Calu3 (cell line): ENCODE data around the gene GIN1. TPM values are rescaled to one million over a fixed set of nuclear protein-coding genes. Genes with fewer than 3 reads are reported as not detected.

Experiments
- BruUV-seq: library from RNA; stranded (reverse); fragments of 400-500 nt; replicated peaks from 2 replicates; lab custom pipeline; 2021; lab: Mats Ljungman, UMichigan
- CTCF ChIA-PET: fragments of 300-600 bp; sonication (Branson Sonifier 250); formaldehyde crosslinking; loops from one replicate; lab custom pipeline; 2022; ENCODE audit warnings: antibody characterized with exemption; lab: Charles Lee
- DNase-seq: peaks from one replicate; pipeline ENCODE4 v3.0.0; 2022
- H3K27ac Mint-ChIP-seq: one replicate; pipeline ENCODE4 v1.8.0; 2022; ENCODE audit warnings: mixed read lengths; ENCODE audit not compliant: unreplicated experiment
- H3K27me3 Mint-ChIP-seq: one replicate; pipeline ENCODE4 v1.8.0; 2022; ENCODE audit warnings: mixed read lengths; ENCODE audit not compliant: unreplicated experiment
- H3K36me3 Mint-ChIP-seq: one replicate; pipeline ENCODE4 v1.8.0; 2022; ENCODE audit warnings: mild to moderate bottlenecking, moderate library complexity, mixed read lengths; ENCODE audit not compliant: insufficient read depth, unreplicated experiment
- H3K4me1 Mint-ChIP-seq: one replicate; pipeline ENCODE4 v1.8.0; 2022; ENCODE audit warnings: mild to moderate bottlenecking, low read depth, mixed read lengths; ENCODE audit not compliant: unreplicated experiment
- H3K4me3 Mint-ChIP-seq: one replicate; pipeline ENCODE4 v1.8.0; 2022; ENCODE audit warnings: mild to moderate bottlenecking, low read depth, moderate library complexity, mixed read lengths; ENCODE audit not compliant: unreplicated experiment
- H3K9me3 Mint-ChIP-seq: one replicate; pipeline ENCODE4 v1.8.0; 2022; ENCODE audit warnings: low read depth, mixed read lengths; ENCODE audit not compliant: unreplicated experiment
- intact Hi-C: fragments of 100-400 bp; cut with micrococcal nuclease; formaldehyde crosslinking; loops from one replicate; pipeline ENCODE4 v1.10.0; 2022; ENCODE audit not compliant: unreplicated experiment
- total RNA-seq: library from RNA; stranded (reverse); gene quantifications from 2 replicates; pipeline ENCODE4 v1.2.3, GENCODE V29; 2022
- TF ChIP-seq, protein P1 (sequence below): fragments of 200-600 bp; IDR thresholded peaks from one replicate; pipeline ENCODE4 v1.8.0; 2022; ENCODE audit warnings: antibody characterized with exemption; ENCODE audit not compliant: unreplicated experiment

GIN1 gene
- total RNA-seq, 1 experiment from 2014 or later, result 12.0 TPM

DNA sequence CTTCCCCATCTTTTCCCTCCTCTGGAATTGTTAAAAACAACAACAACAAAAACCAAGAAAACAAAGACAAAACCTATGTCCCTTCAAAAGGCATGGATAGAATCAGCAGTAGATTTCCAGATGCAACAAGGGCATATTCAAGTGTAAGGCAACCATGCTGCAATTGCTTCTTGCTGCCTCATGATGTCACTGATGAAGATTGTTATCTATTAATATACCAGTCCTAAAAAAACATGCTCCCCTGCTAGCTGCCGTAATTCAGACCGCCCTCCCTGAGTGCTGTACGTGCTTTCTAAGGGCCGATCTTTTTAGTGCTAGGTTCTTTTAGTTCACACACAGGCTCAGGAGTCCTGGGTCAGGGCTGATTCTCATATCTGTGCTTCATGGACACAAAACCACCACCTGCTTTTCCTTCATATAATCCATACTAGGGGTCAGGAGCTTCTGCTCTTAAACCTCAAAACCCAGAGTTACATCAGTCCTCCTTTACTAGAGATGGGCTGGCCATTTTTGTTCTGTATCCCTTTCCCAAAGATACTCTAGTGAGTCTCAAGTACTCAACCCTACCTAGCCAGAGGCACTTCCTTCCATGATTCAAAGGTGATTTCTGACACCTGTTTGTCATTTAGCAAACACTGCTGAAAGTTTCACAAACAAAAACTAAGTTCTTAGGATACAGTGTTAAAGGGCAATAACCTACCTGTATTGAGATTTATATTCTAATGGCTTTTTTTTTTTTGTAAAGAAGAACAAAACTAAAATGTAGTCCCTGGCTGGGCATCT is 82.1 kb downstream of the GIN1 start:
- DNase-seq, result no peak
- no peaks in the 10 kb centered on the region for H3K36me3 Mint-ChIP-seq
- H3K4me1 Mint-ChIP-seq, result no peaks in the 10 kb centered on the region
- peaks cover 2% of the 10 kb centered on the region for H3K9me3 Mint-ChIP-seq
- no peak overlapping the region for H3K4me3 Mint-ChIP-seq
- BruUV-seq, result no TSS peak
- intact Hi-C loops, result no loop called here
- no peaks in the 10 kb centered on the region for H3K27me3 Mint-ChIP-seq
- TF ChIP-seq, protein P1, sequence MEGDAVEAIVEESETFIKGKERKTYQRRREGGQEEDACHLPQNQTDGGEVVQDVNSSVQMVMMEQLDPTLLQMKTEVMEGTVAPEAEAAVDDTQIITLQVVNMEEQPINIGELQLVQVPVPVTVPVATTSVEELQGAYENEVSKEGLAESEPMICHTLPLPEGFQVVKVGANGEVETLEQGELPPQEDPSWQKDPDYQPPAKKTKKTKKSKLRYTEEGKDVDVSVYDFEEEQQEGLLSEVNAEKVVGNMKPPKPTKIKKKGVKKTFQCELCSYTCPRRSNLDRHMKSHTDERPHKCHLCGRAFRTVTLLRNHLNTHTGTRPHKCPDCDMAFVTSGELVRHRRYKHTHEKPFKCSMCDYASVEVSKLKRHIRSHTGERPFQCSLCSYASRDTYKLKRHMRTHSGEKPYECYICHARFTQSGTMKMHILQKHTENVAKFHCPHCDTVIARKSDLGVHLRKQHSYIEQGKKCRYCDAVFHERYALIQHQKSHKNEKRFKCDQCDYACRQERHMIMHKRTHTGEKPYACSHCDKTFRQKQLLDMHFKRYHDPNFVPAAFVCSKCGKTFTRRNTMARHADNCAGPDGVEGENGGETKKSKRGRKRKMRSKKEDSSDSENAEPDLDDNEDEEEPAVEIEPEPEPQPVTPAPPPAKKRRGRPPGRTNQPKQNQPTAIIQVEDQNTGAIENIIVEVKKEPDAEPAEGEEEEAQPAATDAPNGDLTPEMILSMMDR, result no peak
- H3K27ac Mint-ChIP-seq, result no peak overlapping the region
- CTCF ChIA-PET, result interaction anchor here (0.8 kb wide), 1 partner anchor 187 kb away, joined by 3 read pairs; no protein-coding TSS in a partner anchor

DNA sequence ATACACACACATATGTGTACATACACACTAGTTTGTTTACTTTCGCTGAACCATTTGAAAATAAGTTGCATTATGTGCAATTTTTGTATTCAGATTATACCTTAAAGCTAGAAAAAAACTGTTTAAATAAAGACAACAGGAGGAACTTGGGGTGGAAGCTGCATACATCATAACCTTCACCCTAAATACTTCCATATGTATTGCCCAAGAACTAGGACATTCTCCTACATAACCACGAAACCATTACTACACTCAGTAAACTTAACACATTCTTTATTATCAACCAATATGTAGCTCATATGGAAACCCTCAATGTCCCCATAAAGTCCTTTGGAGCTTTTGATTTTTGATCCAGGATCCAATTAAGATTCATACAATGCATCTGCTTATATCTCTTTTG is 83.3 kb downstream of the GIN1 start:
- Mint-ChIP-seq H3K4me3 (no peak overlapping the region), H3K27ac (no peak overlapping the region), H3K36me3 (no peaks in the 10 kb centered on the region), H3K4me1 (no peaks in the 10 kb centered on the region), H3K9me3 (peaks cover 2% of the 10 kb centered on the region), H3K27me3 (no peaks in the 10 kb centered on the region)
- CTCF ChIA-PET, result no interaction called here
- intact Hi-C loops, result no loop called here
- no peak for DNase-seq
- TF ChIP-seq, protein P1, result no peak
- BruUV-seq, result no TSS peak

Other genes with a start within 250 kb of the GIN1 start
- gene PPIP5K2, start 163 bp upstream of the GIN1 start, total RNA-seq, result 51.7 and 67.2 TPM in 2 replicates
- 24.5 and 25.2 TPM in 2 replicates for gene MACIR, start 138.6 kb upstream of the GIN1 start, total RNA-seq